SK-N-SH (cell line): ENCODE results near the gene GZMB.

Source experiments
- CHD2 ChIP-seq: fragments of 150-350 bp; IDR thresholded peaks from 2 replicates; pipeline ENCODE4 v1.6.1; 2018; ENCODE audit warnings: low read length; ENCODE audit not compliant: partially characterized antibody
- CTCF ChIP-seq: fragments of 200-600 bp; sonication (generic); IDR thresholded peaks from 2 replicates; pipeline ENCODE4 v1.6.1; 2017; ENCODE audit warnings: antibody characterized with exemption, mild to moderate bottlenecking, moderate library complexity
- EP300 ChIP-seq, 2 experiments: IDR thresholded peaks; 2 replicates each; pipeline versions ENCODE4 v1.4.0 to v1.6.1; 2012; ENCODE audit warnings: borderline replicate concordance in 1 of 2, low read depth in 1 of 2, low read length in 1 of 2
- EZH2phosphoT487 ChIP-seq: fragments of 200-600 bp; sonication (generic); IDR thresholded peaks from 2 replicates; pipeline ENCODE4 v1.6.1; 2017; ENCODE audit warnings: low read depth, mixed run types, mild to moderate bottlenecking, antibody characterized with exemption, moderate library complexity, borderline replicate concordance
- FOXM1 ChIP-seq: IDR thresholded peaks from 2 replicates; pipeline ENCODE4 v1.4.0; 2012; ENCODE audit warnings: low read depth, mild to moderate bottlenecking
- GABPA ChIP-seq: IDR thresholded peaks from 2 replicates; pipeline ENCODE4 v1.4.0; 2012; ENCODE audit warnings: low read depth, mild to moderate bottlenecking
- MEF2A ChIP-seq: IDR thresholded peaks from 2 replicates; pipeline ENCODE4 v1.4.0; 2012; ENCODE audit warnings: low read depth, borderline replicate concordance
- MXI1 ChIP-seq: IDR thresholded peaks from 2 replicates; pipeline ENCODE4 v1.6.1; 2012; ENCODE audit warnings: mild to moderate bottlenecking, low read depth, low read length, improper control_type of control experiment
- RAD21 ChIP-seq: IDR thresholded peaks from 2 replicates; pipeline ENCODE4 v1.6.1; 2012; ENCODE audit warnings: mild to moderate bottlenecking, low read length
- RCOR1 ChIP-seq: fragments of 150-350 bp; IDR thresholded peaks from 2 replicates; pipeline ENCODE4 v1.6.1; 2017; ENCODE audit warnings: antibody characterized with exemption, low read length
- RFX5 ChIP-seq: IDR thresholded peaks from 2 replicates; pipeline ENCODE4 v1.6.1; 2012; ENCODE audit warnings: mild to moderate bottlenecking, improper control_type of control experiment, low read length
- TF ChIP-seq, protein P1 (sequence below): IDR thresholded peaks from 2 replicates; pipeline ENCODE4 v1.4.0; 2012; ENCODE audit warnings: low read depth, borderline replicate concordance

GRCh38 chr14:24679248-24679961, 45.4 kb upstream of the GZMB start:
- TF ChIP-seq MXI1 (no peak), CTCF (no peak), EP300 (IDR thresholded peaks at IDR 0.05; ENCODE audit: borderline replicate concordance in 1 of 2, low read depth in 1 of 2, low read length in 1 of 2) (no peak), RCOR1 (no peak), EZH2phosphoT487 (no peak), GABPA (no peak), CHD2 (no peak), MEF2A (no peak), FOXM1 (no peak), RAD21 (no peak), RFX5 (no peak)
- TF ChIP-seq, protein P1, sequence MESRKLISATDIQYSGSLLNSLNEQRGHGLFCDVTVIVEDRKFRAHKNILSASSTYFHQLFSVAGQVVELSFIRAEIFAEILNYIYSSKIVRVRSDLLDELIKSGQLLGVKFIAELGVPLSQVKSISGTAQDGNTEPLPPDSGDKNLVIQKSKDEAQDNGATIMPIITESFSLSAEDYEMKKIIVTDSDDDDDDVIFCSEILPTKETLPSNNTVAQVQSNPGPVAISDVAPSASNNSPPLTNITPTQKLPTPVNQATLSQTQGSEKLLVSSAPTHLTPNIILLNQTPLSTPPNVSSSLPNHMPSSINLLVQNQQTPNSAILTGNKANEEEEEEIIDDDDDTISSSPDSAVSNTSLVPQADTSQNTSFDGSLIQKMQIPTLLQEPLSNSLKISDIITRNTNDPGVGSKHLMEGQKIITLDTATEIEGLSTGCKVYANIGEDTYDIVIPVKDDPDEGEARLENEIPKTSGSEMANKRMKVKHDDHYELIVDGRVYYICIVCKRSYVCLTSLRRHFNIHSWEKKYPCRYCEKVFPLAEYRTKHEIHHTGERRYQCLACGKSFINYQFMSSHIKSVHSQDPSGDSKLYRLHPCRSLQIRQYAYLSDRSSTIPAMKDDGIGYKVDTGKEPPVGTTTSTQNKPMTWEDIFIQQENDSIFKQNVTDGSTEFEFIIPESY, result no peak
